Measurements from ENCODE around the gene SUMO3.
A peak's percentile ranks its signal among the peaks of the same experiment; 100 is the strongest.
"Not testable (repeated sequence)": the region's sequence is repeated elsewhere in the genome, so short reads cannot be mapped to it uniquely, and the experiment has no call there.

The SUMO3 gene

DNA sequence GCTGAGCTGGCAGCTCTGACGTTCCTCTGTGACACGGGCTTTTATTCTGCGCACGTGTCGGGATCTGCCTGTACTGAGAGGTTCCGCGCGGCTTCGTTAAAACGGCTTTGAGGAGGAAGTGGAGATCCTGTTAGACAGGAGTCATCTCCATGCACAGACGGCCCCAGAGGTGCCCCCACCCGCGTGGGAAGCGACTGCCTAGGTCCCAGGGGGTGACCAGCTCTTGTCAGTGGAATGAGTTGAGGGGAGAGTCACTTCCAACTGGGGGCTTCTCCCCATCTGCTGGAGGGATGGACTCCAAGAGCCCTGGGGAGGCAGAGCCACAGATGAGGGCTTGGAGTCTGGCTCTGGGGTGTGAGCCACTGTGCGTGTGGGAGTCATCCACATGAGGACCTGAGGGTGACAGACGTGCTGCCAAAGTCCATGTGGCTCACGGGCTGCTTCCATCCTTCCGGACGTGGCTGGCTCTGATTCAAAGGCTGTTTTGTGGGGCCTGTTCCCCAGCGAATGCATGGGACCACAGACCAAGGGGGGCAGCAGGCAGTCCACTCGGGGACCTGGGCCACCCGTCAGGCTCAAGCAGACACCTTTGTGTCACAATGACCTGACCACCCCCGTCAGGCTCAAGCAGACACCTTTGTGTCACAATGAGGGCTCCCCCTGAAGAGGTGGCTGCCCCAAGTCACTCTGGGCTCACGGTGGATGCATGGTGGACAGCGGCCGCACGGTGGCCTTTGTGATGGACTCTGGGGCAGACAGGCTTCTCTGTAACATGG is 28.8 kb upstream of the SUMO3 start:
- no peak for DNase-seq

DNA sequence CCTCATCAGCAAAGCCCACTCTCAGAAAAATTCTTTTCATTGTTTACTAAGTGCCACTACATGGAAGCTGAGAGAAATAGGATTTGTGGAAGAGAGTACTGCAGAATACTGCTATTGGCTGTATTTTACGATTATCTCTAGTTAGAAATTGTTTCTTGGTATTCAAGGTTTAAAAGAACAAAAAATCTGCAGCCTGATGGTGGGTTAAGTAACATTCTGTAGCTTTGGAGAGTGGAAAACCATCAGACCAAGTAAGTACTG is 28.3 kb upstream of the SUMO3 start:
- no peak for DNase-seq

DNA sequence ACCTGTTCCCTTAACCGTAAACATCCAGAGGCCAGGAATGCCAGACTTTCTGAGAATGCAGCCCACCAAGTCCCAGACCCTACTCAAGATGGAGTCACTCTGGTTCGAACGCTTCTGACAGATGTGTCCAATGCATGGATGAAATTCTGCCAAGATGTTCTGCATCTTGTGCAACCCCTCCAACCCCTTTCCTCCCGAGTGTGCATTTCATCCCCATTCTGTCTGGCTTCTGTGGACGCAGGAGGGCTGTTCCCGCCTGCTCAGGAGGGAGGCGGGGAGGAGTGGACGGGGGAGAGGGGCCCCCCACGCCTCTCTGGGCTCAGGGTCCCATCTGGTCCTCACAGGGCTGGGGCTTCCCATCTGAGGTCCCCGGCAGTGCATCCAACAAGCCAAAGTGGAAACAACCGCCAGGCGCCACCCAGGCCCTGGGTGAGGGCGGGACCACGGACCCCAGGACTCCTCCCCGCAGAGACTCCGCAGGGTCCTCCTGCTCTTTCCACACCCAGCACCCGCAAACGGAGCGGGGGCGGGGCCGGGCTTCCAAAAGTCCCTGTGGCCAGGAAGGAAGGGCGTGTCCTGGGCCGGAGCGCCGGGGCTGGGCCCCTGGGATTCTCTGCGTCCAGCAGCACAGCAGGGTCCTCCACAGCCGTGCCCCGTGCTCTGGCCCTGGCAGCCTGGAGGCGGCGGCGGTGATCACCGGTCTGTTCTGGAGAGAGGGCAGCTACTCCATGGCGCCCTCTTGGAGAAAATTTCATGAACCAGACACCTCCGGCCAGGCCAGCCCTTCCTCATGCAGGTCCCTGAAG is 27.8 kb upstream of the SUMO3 start:
- peak; percentile 55 for DNase-seq

DNA sequence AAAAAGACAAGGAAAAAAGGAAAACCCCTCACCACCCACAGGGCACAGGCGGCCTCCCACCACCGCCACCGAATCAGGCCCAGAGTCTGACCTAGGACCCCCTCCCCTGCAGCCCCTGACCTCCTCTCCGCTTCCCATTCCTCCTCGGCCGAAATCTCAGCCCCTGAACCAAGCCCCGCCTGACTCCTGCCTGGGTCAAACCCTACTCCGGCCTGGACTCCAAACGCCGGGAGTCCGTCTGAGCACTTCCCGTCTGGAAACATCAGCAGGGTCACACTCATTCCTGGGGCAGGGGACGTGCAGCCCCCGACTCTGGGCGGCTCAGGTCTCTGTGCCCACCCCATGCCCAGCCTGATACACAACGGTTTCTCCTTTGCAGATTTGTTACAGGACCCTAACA is 26.4 kb upstream of the SUMO3 start:
- DNase-seq, result no peak

DNA sequence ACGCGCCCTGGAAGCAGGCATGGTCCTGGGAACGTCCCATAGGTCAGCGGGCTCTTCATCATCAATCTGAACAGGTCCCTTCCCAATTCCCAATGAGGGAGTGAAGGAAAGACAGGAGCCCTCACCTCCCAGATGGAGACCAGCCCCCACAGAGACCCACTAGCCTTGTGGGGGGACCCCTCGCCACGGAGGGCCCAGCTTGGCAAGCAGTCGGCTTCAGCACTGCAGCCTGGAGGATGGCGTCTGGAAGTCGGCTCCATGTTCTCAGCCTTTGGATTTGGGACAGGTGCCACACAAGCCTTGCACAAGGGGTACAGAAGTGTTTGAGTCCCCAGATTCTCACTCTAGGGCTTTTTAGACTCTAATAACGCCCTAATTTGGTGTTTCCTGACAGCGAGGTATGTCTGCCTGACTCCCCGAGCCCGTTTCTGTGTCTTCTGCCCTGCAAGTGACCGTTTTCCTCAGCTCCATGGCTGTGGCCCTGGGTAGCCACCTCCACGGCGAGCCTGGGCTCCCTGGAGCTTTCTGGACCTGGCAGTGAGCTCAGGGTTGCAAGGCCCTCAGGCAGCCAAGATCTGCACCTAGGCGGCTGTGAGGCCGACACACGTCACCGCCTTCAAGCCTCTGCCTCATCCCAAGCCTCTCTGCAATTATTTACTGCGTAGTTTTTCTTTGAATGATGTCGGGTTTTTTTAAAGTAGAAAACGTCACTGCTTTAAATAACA is 25.0 kb upstream of the SUMO3 start:
- no peak for DNase-seq

DNA sequence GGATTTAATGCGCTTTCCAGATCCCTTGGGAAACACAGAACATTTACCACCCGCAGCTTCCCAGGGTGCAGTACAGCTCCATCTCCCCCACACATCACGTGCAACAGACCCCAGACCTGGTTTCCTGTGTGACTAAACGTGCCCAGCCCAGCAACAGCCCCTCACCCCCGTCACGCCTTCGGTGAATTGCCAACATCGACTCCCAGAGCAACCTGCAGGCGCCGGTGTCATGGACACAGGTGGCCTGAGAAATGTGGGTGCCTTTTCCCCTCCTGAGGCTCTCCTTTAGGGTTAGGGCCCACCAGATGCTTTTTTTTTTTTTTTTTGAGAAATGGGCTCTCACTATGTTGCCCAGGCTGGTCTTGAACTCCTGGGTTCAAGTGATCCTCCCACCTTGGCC is 24.2 kb upstream of the SUMO3 start:
- DNase-seq, result no peak

DNA sequence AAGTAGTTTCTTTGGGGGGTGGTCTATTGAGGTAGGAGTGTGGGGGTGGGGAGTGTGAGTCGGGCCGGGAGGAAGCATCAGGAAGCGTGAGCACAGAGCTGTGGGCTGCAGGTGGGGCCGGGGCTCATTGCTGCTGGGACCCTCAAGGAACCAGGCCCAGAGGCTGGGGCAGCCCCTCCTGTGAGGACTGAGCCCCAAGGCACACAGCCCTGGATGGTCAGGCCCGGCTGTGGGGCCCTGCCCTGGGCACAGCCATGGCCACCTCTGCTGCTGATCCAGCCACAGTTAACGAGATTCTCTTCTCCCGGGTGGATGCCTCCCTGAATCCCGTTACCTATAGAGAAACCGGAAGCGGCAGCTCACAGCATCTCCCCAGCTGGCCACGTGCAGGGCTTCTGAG is 22.9 kb upstream of the SUMO3 start:
- DNase-seq, result no peak

DNA sequence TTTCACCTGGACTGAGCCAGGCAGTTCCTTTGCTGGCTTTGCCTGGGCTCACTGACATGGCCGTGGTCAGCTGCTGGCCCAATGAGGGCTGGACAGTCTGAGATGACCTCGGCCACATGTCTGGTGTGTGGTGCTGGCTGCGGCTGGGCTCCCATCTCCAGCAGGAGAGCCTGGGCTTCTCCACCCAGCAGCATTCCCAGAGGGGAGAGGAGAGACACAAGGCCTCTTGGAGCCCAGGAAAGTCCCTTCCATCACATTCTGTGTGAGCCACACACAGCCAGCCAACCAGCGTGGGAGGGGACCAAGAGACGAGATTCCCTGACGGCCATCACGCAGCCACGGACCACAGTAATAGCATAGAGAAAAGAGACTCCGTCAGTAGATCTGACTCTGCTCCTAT is 21.1 kb upstream of the SUMO3 start:
- DNase-seq, result no peak

DNA sequence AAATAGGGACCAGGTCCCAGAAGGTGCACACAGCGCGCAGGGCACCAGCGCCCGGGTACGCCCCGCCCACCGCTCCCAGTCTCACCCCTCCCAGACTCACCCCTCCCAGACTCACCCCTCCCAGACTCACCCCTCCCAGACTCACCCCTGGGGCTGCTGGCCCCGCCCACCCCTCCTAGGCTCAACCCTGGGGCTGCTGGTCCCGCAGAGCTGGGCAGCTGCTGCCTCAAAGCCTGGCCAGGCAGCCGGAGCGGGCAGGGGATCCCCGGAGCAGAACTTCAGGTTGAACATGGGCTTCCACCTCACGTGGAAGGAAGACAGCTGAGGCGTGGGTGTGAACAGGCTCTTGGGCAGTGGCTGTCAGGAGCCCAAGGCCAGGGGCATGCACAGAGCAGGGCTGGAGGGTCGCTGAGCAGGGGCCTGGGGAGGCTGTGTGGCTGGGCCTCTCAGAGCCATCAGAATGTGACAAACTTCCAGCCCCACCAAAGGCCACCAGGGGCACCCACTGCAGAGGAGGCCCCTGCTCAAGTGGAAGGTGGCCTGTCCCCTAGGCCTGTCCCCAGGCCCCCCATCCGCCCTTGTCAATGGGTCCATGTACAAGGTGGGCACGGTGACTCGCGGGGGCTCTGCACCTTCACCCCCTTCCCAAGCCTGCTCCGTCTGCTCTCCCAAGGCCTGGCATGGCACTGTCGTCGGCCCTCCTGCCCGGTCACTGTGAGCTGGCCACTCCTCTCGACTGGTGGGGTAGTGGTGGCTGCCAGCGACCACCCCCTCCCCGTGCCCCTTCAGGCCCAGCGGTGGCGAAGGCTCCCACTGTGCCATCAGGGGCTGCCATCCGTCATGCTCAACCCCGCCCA is 20.4 kb upstream of the SUMO3 start:
- DNase-seq, result no peak

DNA sequence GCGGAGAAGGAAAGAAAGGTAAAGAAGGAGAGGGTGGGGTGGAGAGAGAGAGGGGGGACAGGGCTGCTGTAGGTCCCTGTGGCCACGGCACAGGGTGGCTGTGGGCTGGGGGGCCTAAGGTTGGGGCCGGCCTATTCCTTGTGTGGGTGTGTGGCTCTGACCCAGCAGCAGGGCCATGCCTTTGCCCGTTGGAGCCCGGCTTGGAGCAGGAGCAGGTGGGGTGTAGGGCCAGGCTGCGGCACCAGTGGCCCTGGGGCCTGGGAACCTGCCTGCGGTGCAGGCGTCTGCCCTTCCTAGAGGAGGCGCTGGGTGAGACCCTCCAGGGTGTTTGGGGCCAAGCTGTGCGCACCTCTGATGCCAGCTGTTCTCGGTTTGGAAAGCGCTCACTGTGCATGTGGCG is 19.7 kb upstream of the SUMO3 start:
- DNase-seq, result no peak

DNA sequence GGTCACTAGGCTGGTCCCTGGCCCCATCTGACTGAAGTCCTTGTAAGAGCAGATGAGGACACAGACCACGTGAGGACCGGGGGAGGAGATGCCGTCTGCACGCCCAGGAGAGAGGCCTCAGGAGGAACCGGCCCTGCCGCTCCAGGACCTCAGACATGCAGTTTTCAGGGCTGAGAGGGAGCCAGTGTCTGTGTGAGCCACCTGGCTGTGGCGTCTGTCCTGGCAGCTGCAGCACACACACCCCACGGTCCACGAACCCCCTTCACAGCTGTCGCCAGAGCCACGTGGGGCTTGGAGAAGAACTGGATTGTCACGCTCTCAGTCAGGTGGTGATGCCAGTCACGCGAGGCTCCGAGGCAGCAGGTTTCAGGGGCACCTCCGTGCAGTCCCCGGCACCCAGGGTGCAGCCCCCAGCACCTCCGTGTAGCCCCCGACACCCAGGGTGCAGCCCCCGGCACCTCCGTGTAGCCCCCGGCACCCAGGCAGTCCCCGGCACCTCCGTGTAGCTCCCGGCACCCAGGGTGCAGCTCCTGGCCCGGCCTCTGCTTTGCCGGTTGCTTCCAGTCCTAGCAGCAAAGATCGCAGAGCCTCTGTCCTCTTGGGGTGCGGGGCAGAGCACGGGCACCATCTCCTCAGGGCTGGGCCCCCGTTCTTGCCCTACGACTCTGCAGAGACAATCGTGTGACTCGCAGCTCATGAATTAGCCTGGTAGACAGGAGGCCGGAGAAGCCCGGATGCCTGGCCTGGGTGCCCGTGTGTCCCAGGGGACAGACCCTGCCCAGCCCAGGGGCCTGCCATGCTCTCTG is 19.0 kb upstream of the SUMO3 start:
- DNase-seq, result peak; percentile 51

DNA sequence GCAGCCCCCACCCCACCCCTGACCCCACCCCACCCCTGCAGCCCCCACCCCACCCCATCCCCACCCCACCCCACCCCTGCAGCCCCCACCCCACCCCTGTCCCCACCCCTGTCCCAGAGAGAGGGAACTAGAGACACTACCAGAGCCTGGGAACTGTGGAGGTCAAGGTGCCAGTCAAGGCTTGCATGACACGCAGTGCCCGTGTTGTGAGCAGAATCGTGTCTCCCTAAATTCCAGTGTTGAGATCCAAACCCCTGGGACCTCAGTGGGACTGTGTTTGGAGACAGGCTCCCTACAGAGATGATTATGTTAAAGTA is 18.4 kb upstream of the SUMO3 start:
- no peak for DNase-seq

DNA sequence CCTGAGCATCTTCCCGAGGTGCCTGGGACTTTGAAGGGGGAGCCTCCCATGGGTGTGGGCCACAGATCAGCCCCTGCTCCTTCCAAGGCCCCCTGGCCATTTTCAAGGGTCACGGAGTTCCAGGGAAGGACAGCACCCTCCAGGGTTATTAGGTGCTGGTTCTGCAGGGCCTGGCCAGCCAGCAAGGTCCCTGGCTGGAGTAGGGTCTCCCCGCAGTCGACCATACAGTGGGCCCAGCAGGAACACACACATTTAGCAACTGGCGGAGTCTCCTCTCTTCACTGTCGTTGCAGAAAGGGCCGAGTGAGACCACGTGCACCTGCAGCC is 17.7 kb upstream of the SUMO3 start:
- no peak for DNase-seq

DNA sequence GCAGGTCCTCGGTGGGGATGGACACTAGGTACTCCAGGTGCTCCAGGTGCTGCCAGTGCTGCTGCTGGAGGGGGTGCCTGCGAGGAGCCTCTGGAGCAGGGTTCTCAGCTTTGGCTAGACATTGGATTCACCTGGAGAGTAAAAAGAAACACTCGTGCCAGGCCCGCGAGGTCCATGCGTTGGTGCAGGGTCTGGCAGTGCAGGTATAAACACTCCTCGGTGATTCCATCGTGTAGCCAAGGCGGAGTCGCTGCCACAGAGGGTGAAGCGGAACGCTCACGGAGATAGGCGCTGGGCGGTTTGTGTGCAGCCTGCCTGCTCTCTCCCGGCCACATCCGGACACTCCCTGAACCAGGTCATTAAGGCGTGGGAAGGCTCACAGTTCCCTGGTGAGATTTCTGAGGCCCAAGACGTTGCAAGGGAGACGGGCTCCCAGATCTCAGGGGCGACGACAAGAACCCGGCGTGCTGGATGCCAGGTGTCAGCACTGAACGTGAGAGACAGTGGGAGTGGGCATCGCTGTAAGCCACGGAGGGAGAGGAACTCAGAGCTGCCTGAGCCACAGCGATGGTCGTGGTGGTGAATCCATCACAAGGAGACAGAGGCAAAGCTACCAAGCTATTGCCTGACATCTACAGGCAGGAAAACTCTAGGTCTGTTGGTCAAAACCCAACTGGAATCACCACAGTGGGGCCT is 17.2 kb upstream of the SUMO3 start:
- DNase-seq, result no peak

DNA sequence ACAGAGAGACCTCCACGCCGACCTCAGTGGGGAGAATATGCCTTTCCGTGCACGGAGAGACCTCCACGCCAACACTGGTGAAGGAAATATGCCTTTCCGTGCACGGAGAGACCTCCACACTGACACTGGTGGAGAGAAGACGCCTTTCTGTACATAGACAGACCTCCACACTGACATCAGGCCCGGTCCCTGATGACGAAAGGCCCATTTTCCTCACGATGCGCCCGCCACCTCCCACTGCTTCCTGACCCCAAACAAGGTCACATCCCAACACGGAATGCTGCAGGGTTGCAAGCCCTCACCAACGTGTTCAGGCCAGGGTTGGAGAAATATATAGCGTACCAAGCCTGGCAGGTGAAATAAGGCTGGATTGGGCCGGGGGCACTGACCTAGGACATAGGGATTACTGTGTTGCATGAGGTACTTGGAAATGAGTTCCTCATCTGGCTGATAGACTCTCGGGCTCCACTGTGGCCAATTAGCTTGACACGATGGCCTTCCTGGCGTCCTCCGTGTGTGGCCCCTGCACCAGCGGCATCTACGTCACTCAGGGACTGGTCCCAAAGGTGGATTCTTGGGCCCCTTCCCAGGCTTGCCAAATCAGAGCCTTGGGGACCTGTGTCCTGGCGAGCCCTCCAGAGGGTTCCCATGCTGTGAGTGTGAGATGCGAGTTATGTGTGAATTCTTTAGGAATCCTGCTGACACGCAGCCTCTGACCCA is 16.5 kb upstream of the SUMO3 start:
- DNase-seq, result no peak

DNA sequence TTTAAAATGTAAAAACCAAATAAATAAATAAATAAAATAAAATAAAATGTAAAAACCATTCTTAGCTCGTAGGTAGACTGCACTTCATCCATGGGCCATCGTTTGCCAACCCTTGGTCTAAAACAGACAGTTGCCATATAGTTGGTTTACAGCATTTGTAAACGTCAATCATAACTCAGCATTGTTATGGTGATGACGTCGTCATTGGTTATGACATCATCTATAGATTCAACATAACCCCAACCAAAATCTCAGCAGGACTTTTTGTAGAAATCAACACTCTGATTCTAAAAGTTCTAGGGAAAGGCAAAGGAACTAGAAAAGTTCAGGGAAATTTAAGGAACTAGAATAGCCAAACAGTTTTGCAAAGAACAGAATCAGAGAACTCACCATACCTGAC is 15.8 kb upstream of the SUMO3 start:
- no peak for DNase-seq

DNA sequence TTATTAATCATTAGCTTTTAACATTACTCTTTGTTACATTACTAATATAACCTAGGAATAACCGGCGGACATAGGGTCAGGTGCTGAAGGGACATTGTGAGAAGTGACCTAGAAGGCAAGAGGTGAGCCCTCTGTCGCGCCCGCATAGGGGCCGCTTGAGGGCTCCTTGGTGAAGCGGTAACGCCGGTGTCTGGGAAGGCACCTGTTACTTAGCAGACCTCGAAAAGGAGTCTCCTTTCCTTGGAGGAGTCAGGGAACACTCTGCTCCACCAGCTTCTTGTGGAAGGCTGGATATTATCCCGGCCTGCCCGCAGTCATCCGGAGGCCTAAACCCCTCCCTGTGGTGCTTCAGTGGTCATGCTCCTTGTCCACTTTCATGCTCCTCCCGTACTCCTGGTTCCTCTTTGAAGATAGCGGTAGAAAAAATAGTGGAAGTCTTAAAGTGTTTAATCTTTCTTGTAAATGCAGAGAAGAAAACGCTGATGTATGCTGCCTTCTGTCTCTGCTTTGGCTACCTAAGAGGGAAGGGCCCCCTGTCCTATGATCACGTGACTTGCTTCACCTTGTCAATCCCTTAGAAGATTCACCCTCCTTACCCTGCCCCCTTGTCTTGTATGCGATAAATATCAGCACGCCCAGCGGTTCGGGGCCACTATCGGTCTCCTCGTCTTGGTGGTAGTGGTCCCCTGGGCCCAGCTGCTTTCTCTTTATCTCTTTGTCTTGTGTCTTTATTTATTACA is 14.8 kb upstream of the SUMO3 start:
- not testable (repeated sequence) for DNase-seq

DNA sequence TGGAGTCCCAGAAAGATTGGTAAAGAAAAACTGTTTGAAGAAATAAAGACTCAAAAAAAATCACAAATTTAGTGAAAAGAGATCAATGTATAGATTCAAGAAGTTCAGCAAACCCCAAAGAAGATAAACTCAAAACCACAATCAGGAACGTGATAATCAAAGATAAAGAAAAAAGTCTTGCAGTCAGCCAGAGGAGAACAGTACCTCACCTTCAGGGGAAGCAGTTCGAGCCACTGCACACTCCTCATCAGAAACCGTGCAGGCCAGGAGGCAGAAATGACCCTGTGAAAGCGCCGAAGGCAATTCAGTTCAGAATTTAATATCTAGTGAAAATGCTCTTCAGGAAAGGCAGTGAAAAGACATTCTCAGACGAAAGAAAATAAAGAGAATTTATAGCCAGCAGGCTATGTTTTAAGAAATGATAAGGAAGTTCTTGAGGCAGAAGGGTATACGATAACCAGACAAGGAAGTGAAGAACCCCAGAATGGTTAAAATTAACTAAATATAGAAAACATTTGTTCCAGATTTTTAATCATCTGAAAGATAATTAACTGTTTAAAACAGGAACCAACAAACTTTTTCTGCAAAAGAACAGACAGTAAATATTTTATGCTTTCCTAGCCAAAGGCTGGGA is 13.5 kb upstream of the SUMO3 start:
- DNase-seq, result no peak

DNA sequence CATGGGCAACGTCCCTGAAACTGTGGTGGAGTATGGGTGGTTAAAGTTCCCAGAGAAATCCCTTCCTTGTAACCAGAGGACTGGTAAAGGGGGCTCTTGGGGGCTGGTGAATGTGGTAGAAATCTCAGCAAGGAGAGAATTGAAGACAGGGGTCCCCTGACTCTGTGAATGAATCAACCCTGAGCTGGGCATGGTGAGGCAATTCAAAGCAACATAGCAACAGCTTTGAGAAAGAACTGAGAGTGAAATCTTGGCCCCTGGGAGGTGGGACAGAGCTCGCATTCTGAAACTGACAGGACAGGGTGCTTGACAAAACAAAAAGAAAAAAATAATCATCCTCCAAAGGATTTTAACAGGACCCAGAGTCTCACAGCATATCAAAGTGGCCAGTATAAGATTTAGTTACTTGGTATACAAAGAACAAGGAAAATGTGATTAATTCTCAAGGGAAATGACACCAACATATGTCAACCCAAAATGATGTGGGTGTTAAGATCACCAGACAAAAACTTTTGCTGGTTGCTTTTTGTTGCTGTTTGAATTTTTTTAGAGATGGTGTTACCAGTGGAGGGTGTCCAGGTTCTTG is 11.7 kb upstream of the SUMO3 start:
- no peak for DNase-seq

Data from fibroblast of skin of back (primary cell).